Measurements from ENCODE around the gene CCDC149.

The CCDC149 gene

DNA sequence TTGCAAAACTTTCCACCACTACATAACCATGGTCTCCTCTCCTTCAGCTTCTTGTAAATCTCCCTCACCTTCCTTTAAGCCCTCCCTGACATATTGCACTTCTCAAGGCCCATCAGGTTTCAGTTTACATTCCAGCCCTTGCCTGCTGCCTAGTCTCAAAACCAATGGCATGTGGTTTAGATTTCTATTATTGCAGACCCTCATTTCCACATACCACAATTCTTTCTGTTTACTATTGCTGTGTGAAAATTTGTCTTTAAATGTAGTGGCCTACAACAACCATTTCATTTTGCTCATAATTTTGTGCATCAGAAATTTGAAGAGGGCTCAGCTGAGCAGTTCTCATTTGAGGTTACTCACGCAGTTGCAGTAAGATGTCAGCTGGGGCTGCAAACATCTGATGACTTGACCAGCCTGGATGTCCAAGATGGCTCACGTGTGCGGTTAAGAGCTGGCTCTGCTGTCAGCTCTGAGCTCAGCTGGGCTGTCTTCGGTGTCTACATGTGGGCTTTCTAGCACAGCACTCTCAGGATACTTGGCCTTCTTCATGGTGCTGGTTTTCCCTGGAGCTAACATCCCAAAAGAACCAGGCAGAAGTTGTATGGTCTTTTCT is 147.4 kb downstream of the CCDC149 start:
- H3K27ac ChIP-seq (ENCODE audit: low read length) = no peak overlapping the region
- no peak overlapping the region for H3K4me2 ChIP-seq (ENCODE audit: low read length)
- H4K20me1 ChIP-seq (ENCODE audit: insufficient read depth, low read length) = no peaks in the 10 kb centered on the region
- no peak overlapping the region for H3K4me3 ChIP-seq (ENCODE audit: low read length)
- H3K27me3 ChIP-seq (ENCODE audit: low read depth, low read length) = no peaks in the 10 kb centered on the region
- H3K9me3 ChIP-seq (ENCODE audit: insufficient read depth, low read length) = no peaks in the 10 kb centered on the region
- no peaks in the 10 kb centered on the region for H3K79me2 ChIP-seq (ENCODE audit: low read length)
- no peak overlapping the region for H2AFZ ChIP-seq (ENCODE audit: low read depth, low read length)
- H3K4me1 ChIP-seq (ENCODE audit: low read length) = peaks cover 7% of the 10 kb centered on the region
- H3K36me3 ChIP-seq (replicated peaks; ENCODE audit: low read depth, low read length) = no peaks in the 10 kb centered on the region
- TF ChIP-seq EZH2phosphoT487 (IDR thresholded peaks at IDR 0.05; ENCODE audit: low read depth) = no peak
- TF ChIP-seq, protein P1, sequence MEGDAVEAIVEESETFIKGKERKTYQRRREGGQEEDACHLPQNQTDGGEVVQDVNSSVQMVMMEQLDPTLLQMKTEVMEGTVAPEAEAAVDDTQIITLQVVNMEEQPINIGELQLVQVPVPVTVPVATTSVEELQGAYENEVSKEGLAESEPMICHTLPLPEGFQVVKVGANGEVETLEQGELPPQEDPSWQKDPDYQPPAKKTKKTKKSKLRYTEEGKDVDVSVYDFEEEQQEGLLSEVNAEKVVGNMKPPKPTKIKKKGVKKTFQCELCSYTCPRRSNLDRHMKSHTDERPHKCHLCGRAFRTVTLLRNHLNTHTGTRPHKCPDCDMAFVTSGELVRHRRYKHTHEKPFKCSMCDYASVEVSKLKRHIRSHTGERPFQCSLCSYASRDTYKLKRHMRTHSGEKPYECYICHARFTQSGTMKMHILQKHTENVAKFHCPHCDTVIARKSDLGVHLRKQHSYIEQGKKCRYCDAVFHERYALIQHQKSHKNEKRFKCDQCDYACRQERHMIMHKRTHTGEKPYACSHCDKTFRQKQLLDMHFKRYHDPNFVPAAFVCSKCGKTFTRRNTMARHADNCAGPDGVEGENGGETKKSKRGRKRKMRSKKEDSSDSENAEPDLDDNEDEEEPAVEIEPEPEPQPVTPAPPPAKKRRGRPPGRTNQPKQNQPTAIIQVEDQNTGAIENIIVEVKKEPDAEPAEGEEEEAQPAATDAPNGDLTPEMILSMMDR (IDR thresholded peaks at IDR 0.05; ENCODE audit: low read depth, low read length) = no peak
- no peak overlapping the region for H3K9ac ChIP-seq (ENCODE audit: low read length)

GRCh38 chr4:24764345-24764744 is 148.5 kb downstream of the CCDC149 start:
- no peaks in the 10 kb centered on the region for H3K9me3 ChIP-seq (ENCODE audit: insufficient read depth, low read length)
- H3K27ac ChIP-seq (ENCODE audit: low read length) = no peak overlapping the region
- no peaks in the 10 kb centered on the region for H3K79me2 ChIP-seq (ENCODE audit: low read length)
- H3K36me3 ChIP-seq (replicated peaks; ENCODE audit: low read depth, low read length) = no peaks in the 10 kb centered on the region
- H3K4me3 ChIP-seq (ENCODE audit: low read length) = no peak overlapping the region
- H3K9ac ChIP-seq (ENCODE audit: low read length) = no peak overlapping the region
- H3K4me1 ChIP-seq (ENCODE audit: low read length) = no peaks in the 10 kb centered on the region
- H3K27me3 ChIP-seq (ENCODE audit: low read depth, low read length) = no peaks in the 10 kb centered on the region
- H4K20me1 ChIP-seq (ENCODE audit: insufficient read depth, low read length) = no peaks in the 10 kb centered on the region
- no peak overlapping the region for H2AFZ ChIP-seq (ENCODE audit: low read depth, low read length)
- TF ChIP-seq, protein P1 (IDR thresholded peaks at IDR 0.05; ENCODE audit: low read depth, low read length) = no peak
- no peak for TF ChIP-seq EZH2phosphoT487 (IDR thresholded peaks at IDR 0.05; ENCODE audit: low read depth)
- no peak overlapping the region for H3K4me2 ChIP-seq (ENCODE audit: low read length)

DNA sequence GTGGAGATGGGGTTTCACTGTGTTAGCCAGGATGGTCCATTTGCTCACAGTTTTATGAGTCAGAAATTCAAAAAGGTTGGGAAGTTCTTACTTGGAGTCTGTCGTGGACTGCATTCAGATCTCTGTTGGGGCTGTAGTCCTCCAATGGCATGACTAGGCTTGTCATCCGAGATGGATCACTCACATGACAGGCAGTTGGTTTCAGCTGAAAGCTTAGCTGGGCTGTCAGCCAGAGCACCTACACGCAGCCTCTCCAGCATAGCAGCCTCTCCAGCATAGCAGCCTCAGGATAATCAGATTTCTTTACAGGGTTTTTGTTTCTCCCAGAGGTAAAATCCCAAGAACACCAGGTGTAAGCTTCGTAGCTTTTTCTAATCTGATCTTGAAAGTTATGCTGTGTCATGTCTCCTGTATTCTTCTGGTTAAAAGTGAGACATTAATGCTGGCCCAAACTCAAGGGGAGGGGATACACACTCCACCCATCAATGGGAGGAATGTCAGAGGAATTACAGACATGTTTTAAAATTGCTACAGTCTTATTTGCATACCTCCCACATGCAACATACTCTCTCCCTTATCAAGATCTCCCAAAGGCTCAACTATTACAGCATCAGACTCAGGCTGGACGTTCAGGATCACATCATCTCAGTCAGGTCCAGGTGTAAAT is 149.1 kb downstream of the CCDC149 start:
- Histone ChIP-seq H3K27me3 (ENCODE audit: low read depth, low read length) (no peaks in the 10 kb centered on the region), H3K27ac (ENCODE audit: low read length) (no peak overlapping the region), H3K4me2 (ENCODE audit: low read length) (no peak overlapping the region), H2AFZ (ENCODE audit: low read depth, low read length) (no peak overlapping the region), H3K9me3 (ENCODE audit: insufficient read depth, low read length) (no peaks in the 10 kb centered on the region), H3K9ac (ENCODE audit: low read length) (no peak overlapping the region), H3K4me1 (ENCODE audit: low read length) (no peaks in the 10 kb centered on the region), H4K20me1 (ENCODE audit: insufficient read depth, low read length) (no peaks in the 10 kb centered on the region), H3K36me3 (replicated peaks; ENCODE audit: low read depth, low read length) (no peaks in the 10 kb centered on the region), H3K79me2 (ENCODE audit: low read length) (no peaks in the 10 kb centered on the region), H3K4me3 (ENCODE audit: low read length) (no peak overlapping the region)
- no peak for TF ChIP-seq EZH2phosphoT487 (IDR thresholded peaks at IDR 0.05; ENCODE audit: low read depth)
- TF ChIP-seq, protein P1 (IDR thresholded peaks at IDR 0.05; ENCODE audit: low read depth, low read length) = no peak
